ENCODE results near the gene MMP24OS.

GRCh38 chr20:35312318-35312717 is 34.4 kb upstream of the MMP24OS start:
- TF ChIP-seq CTCF (IDR thresholded peaks at IDR 0.05) (no peak), POLR2A (IDR thresholded peaks at IDR 0.05) (no peak)

All from lower leg skin (tissue), 3 donors.